Measurements from ENCODE around the gene SLAIN2. TPM values are rescaled to one million over a fixed set of nuclear protein-coding genes. Genes with fewer than 3 reads are reported as not detected.
"Not testable (repeated sequence)": the region's sequence is repeated elsewhere in the genome, so short reads cannot be mapped to it uniquely, and the experiment has no call there.

SLAIN2 gene
- total RNA-seq, 4 donors from 2014 or later, result 68.4 to 238 (median 115) TPM

- TF ChIP-seq POLR2A (IDR thresholded peaks at IDR 0.05), result no peak
- TF ChIP-seq POLR2AphosphoS5 (IDR thresholded peaks at IDR 0.05), result no peak
- TF ChIP-seq, protein P1, sequence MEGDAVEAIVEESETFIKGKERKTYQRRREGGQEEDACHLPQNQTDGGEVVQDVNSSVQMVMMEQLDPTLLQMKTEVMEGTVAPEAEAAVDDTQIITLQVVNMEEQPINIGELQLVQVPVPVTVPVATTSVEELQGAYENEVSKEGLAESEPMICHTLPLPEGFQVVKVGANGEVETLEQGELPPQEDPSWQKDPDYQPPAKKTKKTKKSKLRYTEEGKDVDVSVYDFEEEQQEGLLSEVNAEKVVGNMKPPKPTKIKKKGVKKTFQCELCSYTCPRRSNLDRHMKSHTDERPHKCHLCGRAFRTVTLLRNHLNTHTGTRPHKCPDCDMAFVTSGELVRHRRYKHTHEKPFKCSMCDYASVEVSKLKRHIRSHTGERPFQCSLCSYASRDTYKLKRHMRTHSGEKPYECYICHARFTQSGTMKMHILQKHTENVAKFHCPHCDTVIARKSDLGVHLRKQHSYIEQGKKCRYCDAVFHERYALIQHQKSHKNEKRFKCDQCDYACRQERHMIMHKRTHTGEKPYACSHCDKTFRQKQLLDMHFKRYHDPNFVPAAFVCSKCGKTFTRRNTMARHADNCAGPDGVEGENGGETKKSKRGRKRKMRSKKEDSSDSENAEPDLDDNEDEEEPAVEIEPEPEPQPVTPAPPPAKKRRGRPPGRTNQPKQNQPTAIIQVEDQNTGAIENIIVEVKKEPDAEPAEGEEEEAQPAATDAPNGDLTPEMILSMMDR (IDR thresholded peaks at IDR 0.05), result no peak
- TF ChIP-seq EP300 (IDR thresholded peaks at IDR 0.05), result no peak
- H3K27me3 ChIP-seq, result no peaks in the 10 kb centered on the region
- H3K27ac ChIP-seq, result no peak overlapping the region
- no peak overlapping the region for H3K4me3 ChIP-seq
- no peaks in the 10 kb centered on the region for H3K4me1 ChIP-seq
- no peak for ATAC-seq
- no peaks in the 10 kb centered on the region for H3K9me3 ChIP-seq
- 78 to 92% methylated on average over 1 of the region's 1 CpG for WGBS, 2 donors (ENCODE audit: low coverage in 1 of 2)
- H3K36me3 ChIP-seq, result no peaks in the 10 kb centered on the region
Observed at GRCh38 chr4:48436318-48436717, 95.0 kb downstream of the SLAIN2 start.

DNA sequence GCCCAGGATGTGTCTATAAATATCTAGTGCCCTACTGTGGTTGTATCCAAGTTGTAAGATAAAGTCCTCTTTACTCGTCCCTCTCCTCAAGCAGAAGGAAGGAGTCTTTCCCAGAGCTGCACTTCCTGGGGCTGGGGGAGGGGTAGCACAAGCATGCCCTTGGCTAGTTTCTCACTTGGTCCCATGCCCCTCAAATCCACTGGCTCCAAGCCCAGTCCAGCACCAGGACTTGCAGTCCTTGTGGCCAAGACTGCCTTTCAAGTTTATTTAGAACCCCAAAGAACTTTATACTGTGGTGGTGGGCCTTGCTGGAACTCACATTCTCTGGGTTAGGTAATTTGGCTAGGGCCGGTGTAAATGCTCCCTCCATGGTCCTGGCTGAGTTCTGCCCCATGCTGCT, 98.7 kb downstream of the SLAIN2 start:
- no peak for ATAC-seq
- H3K9me3 ChIP-seq, result no peaks in the 10 kb centered on the region
- no peaks in the 10 kb centered on the region for H3K4me1 ChIP-seq
- no peak overlapping the region for H3K27ac ChIP-seq
- 13 to 100% methylated on average over 1 of the region's 2 CpGs for WGBS, 2 donors (ENCODE audit: low coverage in 1 of 2)
- no peak overlapping the region for H3K4me3 ChIP-seq
- no peak for TF ChIP-seq POLR2AphosphoS5 (IDR thresholded peaks at IDR 0.05)
- TF ChIP-seq, protein P1 (IDR thresholded peaks at IDR 0.05), result no peak
- H3K27me3 ChIP-seq, result no peaks in the 10 kb centered on the region
- no peaks in the 10 kb centered on the region for H3K36me3 ChIP-seq

DNA sequence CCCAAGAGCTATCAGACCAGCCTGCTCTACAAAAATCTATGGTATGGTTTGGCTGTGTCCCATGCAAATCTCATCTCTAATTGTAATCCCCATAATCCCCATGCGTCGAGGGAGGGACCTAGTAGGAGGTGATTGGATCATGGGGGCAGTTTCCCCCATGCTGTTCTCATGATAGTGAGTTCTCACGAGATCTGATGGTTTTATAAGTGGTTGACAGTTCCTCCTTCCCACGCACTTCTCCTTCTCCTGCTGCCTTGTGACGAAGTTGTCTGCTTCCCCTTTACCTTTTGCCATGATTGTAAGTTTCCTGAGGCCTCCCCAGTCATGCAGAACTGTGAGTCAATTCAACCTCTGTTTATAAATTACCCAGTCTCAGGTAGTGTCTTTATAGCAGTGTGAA, 99.6 kb downstream of the SLAIN2 start:
- H3K36me3 ChIP-seq, ATAC-seq, H3K27me3 ChIP-seq, H3K27ac ChIP-seq, H3K9me3 ChIP-seq, H3K4me3 ChIP-seq, H3K4me1 ChIP-seq: not testable (repeated sequence)
- 70 to 73% methylated on average over 4 to 5 of the region's 5 CpGs for WGBS, 2 donors (ENCODE audit: low coverage in 1 of 2)

DNA sequence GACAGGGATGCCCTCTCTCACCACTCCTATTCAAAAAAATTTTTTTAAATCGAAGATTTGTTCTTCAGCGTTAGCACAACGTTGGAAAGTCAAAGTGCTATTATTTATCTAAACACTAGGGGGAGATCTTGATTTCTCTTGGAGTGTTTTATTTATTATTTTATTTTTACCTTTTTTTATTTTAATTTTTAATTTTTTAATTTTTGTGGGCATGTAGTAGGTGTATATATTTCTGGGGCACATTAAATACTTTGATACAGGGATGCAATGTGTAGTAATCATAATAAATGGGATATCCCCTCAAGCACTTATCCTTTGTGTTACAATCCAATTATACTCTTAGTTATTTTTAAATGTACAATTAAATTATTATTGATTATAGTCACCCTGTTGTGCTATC, 104.4 kb downstream of the SLAIN2 start:
- Histone ChIP-seq H3K9me3 (no peaks in the 10 kb centered on the region), H3K27ac (no peak overlapping the region), H3K4me3 (no peak overlapping the region), H3K27me3 (no peaks in the 10 kb centered on the region), H3K36me3 (no peaks in the 10 kb centered on the region), H3K4me1 (no peaks in the 10 kb centered on the region)
- 13 to 14% methylated on average over 3 of the region's 3 CpGs for WGBS, 2 donors (ENCODE audit: low coverage in 1 of 2)
- TF ChIP-seq EP300 (IDR thresholded peaks at IDR 0.05) (no peak), POLR2AphosphoS5 (IDR thresholded peaks at IDR 0.05) (no peak), POLR2A (IDR thresholded peaks at IDR 0.05) (no peak)
- TF ChIP-seq, protein P1 (IDR thresholded peaks at IDR 0.05), result peak in 3 of 4 experiments; percentile 21 to 52 (median 41)
- no peak for ATAC-seq

- H3K4me3 ChIP-seq, result no peak overlapping the region
- no peak overlapping the region for H3K27ac ChIP-seq
- TF ChIP-seq POLR2A (IDR thresholded peaks at IDR 0.05) (no peak), EP300 (IDR thresholded peaks at IDR 0.05) (no peak), POLR2AphosphoS5 (IDR thresholded peaks at IDR 0.05) (no peak)
- TF ChIP-seq, protein P1 (IDR thresholded peaks at IDR 0.05), result no peak
- no peak for ATAC-seq
- H3K36me3 ChIP-seq, result no peaks in the 10 kb centered on the region
- H3K4me1 ChIP-seq, result no peaks in the 10 kb centered on the region
- WGBS, 2 donors (ENCODE audit: low coverage in 1 of 2), result 88 to 89% methylated on average over 1 of the region's 1 CpG
- no peaks in the 10 kb centered on the region for H3K9me3 ChIP-seq
- no peaks in the 10 kb centered on the region for H3K27me3 ChIP-seq
Observed at GRCh38 chr4:48446642-48447041, 105.3 kb downstream of the SLAIN2 start.

- Histone ChIP-seq H3K27ac (no peak overlapping the region), H3K9me3 (no peaks in the 10 kb centered on the region), H3K4me1 (no peaks in the 10 kb centered on the region), H3K36me3 (no peaks in the 10 kb centered on the region), H3K4me3 (no peak overlapping the region), H3K27me3 (no peaks in the 10 kb centered on the region)
- ATAC-seq, result no peak
- TF ChIP-seq POLR2AphosphoS5 (IDR thresholded peaks at IDR 0.05) (no peak), EP300 (IDR thresholded peaks at IDR 0.05) (no peak), POLR2A (IDR thresholded peaks at IDR 0.05) (no peak)
- TF ChIP-seq, protein P1 (IDR thresholded peaks at IDR 0.05), result no peak
- 90 to 93% methylated on average over 6 to 7 of the region's 10 CpGs for WGBS, 2 donors (ENCODE audit: low coverage in 1 of 2)
Observed at GRCh38 chr4:48449151-48449550, 107.8 kb downstream of the SLAIN2 start.
